NCI-H1694 (cell line): ENCODE results near the gene GALNT7.

ENCODE experiments used
- DNase-seq: peaks from one replicate; lab custom pipeline; 2025; lab: John Stamatoyannopoulos, UW

Gene GALNT7

GRCh38 chr4:173237152-173237551, 68.5 kb downstream of the GALNT7 start:
- no peak for DNase-seq

GRCh38 chr4:173237762-173238161, 69.2 kb downstream of the GALNT7 start:
- DNase-seq = no peak

- no peak for DNase-seq
Measured at GRCh38 chr4:173240696-173241095, 72.1 kb downstream of the GALNT7 start.

- DNase-seq = no peak
Measured at GRCh38 chr4:173242466-173243250, 74.0 kb downstream of the GALNT7 start.

- no peak for DNase-seq
Measured at GRCh38 chr4:173243321-173243720, 74.7 kb downstream of the GALNT7 start.

GRCh38 chr4:173243917-173244658, 75.5 kb downstream of the GALNT7 start:
- DNase-seq = no peak

GRCh38 chr4:173245952-173246351, 77.3 kb downstream of the GALNT7 start:
- no peak for DNase-seq

- DNase-seq = no peak
Measured at GRCh38 chr4:173246719-173247118, 78.1 kb downstream of the GALNT7 start.

GRCh38 chr4:173247321-173247720, 78.7 kb downstream of the GALNT7 start:
- DNase-seq = peak; percentile 76

- no peak for DNase-seq
Measured at GRCh38 chr4:173248690-173249089, 80.1 kb downstream of the GALNT7 start.

- no peak for DNase-seq
Measured at GRCh38 chr4:173252024-173252935, 83.7 kb downstream of the GALNT7 start.

GRCh38 chr4:173253561-173253960, 85.0 kb downstream of the GALNT7 start:
- no peak for DNase-seq

- DNase-seq = no peak
Measured at GRCh38 chr4:173254646-173255045, 86.0 kb downstream of the GALNT7 start.

GRCh38 chr4:173256825-173257224, 88.2 kb downstream of the GALNT7 start:
- DNase-seq = no peak

- peak; percentile 31 for DNase-seq
Measured at GRCh38 chr4:173257732-173258717, 89.4 kb downstream of the GALNT7 start.

- no peak for DNase-seq
Measured at GRCh38 chr4:173258866-173259265, 90.3 kb downstream of the GALNT7 start.

- DNase-seq = no peak
Measured at GRCh38 chr4:173259310-173259709, 90.7 kb downstream of the GALNT7 start.

- no peak for DNase-seq
Measured at GRCh38 chr4:173261052-173261451, 92.4 kb downstream of the GALNT7 start.

- DNase-seq = no peak
Measured at GRCh38 chr4:173262375-173262774, 93.8 kb downstream of the GALNT7 start.

GRCh38 chr4:173264245-173264644, 95.6 kb downstream of the GALNT7 start:
- no peak for DNase-seq

GRCh38 chr4:173264684-173265185, 96.1 kb downstream of the GALNT7 start:
- peak; percentile 28 for DNase-seq
